Stimulated activated CD4-positive, alpha-beta T cell treated with anti-CD3 and anti-CD28 coated beads, Interleukin-1b, Interleukin-23, amount 100 ng/mL, for 24 hours (primary cell): ENCODE results near the gene CSNK2A1.
"Not testable (repeated sequence)": the region's sequence is repeated elsewhere in the genome, so short reads cannot be mapped to it uniquely, and the experiment has no call there.

Experiments
- DNase-seq, 4 experiments: peaks; one replicate each; pipeline ENCODE4 v3.0.0-alpha.2; 2020; ENCODE audit warnings: low read depth in 4 of 4, low spot score in 1 of 4

CSNK2A1 gene

DNA sequence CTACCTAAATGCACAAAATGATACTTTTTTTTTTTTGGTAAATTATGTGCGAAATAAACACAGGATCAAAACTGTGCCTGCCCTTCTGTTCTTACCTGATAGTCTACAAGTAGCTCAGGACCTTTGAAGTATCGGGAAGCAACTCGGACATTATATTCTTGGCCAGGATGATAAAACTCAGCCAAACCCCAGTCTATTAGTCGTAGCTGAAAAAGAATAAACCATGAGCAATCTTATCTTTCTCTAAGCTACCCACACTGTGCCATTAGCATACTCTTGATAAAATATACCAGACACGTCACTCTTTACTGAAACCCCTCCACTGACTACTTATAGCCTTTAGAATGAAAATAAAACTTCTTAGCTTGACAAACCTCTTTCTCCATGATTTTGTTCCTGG lies 51.4 kb downstream of the CSNK2A1 start:
- DNase-seq, result no peak

DNA sequence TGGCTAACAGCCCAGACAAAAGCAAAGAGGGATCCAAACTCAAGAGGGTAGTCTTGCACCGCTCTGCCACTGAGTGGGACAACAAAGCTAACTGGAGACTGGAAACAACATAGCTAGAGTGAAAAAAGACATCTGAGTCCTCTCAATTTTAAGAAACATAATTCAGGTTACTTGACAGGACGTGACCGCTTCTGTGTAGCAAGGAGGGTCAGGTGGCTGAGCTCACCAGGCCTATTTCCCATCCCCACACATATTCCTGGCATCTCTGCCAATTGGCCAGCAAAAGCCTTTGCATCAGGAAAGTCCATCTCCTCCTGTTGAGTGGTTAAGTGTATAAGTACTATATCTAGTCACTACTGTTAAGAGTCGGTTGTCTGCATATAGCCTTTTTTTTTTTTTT lies 55.9 kb downstream of the CSNK2A1 start:
- DNase-seq, result no peak

DNA sequence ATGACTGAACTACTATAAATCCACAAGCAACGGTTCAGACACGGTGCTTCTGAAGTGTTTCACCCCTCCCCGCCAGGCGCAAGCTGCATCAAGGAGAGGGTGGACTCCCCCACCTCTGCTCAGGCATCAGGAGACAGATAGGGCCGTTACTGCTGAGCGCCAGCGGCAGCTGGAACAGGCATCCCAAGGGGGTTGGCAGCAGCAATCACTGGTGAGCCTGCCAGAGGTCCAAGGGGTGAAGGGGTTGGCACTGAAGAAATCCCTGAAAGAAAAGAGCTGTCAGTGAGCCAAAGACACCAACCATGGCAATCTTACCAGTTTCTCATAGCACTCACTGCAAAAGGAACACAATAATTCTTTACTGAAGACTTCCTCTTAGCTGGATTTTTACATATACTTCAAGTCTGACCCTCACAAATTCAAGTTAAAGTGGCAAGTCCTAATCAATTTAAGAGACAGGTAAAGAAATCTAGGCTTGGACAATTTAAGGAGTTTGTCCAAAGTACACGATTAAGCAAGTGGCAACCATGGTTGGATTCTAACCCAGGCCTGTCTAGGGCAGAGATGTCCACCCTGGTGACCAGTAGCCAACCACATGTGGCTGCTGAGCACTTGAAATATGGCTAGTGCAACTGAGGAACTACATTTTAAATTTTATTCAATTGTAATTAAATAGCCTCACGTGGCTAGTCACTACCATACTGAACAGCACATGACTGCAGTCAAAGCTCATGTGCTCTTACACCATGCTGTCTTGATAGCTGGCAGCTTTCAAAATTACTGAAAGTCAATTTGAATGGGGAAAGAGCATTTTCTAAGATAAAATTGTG lies 59.6 kb downstream of the CSNK2A1 start:
- DNase-seq, result no peak

DNA sequence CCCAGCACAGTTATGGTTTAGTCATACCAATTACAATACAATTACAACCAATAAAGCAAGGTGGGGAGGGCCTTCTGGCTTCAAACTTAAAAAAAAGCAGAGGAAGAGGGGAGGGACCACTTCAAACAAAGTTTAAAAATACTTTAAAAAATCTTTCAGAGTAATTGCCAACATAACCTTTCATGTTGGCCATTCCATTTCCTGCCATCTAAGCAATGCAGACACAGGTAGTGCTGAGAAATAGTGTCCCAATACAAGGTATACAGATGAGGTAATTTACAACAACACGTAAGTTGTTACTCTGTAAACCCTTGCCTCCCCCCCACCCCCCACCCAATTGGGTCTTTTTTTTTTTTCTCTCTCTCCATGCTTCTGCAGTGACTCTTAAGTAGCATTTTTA lies 62.4 kb downstream of the CSNK2A1 start:
- no peak for DNase-seq

DNA sequence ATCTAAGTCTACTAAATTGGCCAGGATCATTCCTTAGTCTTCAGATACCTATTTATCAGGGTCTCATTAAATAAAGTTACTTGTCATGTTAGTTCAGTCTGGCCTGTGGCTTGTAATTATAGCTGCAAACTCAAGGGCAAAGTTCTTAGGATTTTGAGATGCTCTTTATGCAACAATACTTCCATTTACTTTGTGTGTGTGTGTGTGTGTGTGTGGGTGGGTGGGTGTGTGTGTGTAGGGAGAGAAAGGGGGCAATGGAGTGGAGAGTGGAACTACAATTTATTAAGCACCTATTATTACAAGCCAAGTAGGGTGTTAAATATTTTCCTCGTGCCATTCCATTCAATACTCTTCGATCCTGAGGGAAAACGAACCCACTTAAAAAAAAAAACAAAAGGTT lies 63.5 kb downstream of the CSNK2A1 start:
- DNase-seq, result no peak

DNA sequence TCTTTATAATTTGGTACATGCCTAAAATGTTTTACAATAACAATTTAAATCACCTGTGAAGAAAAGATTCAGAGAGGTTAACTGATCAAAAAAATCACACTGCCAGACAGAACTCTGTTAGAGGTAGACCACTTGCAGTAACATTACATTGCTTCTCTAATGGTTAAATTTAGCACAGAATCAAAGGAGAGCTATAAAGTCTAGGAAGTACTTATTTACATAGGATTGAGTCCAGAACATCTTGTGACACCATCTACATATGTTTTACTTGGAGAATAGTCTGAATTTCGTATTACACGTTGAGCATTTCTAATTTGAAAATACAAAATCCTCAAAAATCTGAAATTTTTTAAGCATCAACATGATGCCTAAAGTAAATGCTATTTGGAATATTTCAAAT lies 64.1 kb downstream of the CSNK2A1 start:
- no peak for DNase-seq

DNA sequence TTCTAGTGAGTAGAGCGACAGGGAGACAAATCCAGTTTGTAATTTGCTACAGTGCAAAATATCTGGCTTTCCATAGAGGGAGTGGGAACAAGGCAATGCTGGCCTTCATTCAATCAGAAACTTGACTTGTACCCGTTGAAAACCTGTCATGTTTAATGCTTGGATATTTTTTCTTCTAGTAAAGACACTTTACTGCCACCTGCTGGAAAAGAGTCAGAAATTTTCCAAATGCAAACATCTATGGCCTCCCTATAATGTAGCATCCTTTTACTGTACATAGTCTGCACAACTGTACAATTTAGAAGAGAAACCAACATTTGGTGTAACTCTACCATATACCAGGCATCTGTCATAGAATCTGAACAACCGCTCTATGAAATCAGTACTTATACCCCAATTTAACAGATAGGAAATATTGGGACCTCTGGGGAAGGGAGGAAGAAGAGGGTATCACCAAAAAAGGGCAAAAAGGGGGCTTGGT lies 64.6 kb downstream of the CSNK2A1 start:
- DNase-seq, result no peak

DNA sequence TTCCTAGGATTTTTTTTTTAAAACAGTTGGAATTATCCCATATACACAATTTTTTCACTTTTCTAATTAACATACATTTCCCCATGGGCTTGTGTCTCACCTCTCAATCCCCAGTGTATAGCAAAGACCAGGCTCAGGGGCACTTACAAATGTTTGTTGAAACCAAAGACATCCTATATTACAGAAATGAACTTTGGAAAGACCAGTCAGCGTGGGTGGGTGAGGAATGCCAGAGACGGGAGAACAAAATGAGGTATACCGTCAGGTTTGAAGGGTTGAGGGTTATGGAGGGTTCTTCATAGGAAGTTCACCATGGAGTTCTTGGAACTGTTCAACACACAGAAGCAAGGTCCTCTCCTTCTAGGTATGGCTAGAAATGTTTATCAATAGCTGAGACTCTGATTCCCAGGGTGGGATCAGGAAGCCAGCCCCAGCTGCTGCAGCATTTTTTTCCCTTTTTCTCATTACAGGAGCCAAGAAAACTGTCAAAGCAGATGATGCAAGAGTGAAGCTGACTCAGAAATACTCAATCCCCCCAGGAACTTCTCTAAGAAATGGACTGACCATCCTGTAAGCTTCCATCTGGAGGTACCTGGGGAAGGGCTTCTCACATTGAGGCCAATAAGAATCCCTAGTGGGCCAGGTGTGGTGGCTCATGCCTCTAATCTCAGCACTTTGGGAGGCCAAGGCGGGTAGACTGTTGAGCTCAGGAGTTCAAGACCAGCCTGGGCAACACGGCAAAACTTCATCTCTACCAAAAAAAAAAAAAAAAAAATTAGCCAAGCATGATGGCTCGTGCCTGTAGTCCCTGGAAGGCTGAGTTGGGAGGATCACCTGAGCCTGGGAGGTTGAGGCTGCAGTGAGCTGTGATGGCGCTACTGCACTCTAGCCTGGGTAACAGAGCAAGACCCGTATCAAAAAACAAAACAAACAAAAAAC lies 65.3 kb downstream of the CSNK2A1 start:
- DNase-seq, result no peak

DNA sequence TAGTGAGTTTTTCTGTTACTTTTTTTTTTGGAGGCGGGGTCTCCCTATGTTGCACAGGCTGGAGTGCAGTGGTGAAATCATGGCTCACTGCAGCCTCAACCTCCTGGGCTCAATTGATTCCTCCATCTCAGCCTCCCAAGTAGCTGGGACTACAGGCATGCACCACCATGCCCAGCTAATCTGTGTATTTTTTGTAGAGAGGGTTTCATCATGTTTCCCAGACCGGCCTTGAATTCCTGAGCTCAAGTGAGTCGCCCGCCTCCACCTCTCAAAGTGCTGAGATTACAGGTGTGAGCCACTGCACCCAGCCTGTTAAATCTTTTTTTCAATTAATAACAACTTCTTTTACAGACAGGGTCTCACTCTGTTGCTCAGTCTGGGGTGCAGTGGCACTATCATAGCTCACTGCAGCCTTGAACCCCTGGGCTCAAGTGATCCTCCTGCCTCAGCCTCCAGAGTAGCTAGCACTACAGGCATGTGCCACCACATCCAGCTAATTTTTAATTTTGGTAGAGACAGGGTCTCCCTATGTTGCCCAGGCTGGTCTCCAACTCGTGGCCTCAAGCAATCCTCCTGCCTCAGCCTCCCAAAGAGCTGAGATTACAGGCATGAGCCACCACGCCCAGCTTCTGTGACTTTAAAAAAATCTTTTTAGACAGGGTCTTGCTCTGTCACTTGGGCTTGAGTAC lies 66.9 kb downstream of the CSNK2A1 start:
- DNase-seq, result not testable (repeated sequence)

DNA sequence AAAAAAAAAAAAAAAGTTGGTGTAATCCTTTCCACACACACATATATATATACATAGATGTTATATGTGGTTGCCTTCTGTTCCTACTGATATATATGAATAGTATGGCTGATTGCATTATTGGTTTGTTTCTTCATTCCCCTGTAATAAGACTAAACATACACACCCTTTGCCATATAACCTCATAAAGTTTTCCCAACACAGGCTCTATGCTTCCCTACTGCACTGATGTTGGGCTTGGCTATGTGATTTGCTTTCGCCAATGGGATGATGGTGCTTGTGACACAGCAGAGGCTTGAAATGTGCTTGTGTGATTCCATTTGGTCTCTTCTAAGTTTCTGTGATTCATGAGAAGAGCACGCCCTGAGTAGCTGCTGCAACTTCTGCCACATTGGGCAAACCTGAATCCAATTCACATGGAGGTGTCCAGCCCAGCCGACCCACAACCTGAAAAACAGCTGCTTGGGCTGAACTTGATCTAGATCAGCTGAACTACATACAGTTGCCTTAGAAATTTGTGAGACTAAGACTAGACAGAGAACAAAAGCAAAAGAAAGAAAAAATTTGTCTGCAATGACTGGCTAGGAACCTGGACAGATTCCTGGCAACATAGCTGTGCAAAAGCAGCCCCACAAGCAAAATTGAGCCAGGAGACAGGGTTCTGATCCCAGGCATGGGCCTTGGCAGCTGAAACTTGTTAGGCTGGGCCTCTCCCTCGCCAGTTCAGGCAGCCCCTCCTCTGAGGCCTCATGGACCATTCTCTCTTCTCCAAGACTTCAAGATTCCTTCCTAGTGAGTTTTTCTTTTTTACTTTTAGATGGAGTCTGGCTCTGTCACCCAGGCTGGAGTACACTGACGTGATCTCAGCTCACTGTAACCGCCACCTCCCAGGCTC lies 67.9 kb downstream of the CSNK2A1 start:
- no peak for DNase-seq

DNA sequence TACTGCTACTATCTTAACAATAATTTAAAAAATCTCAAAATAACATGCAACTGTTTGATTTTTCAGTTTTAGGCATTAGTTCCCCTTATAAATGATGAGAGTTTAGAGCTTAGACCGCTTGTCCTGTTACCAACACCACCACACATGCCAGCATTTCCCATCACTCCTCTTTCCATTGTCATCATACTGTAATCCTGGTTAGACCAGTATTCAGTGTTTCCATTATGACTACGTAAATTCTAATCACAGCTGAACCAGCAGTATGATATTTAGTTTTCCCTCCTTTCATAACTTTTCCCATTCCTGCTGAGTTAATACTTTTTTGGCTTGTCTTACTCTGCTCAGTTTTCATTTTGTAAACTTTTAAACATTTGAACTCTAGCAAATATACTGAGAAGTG lies 69.0 kb downstream of the CSNK2A1 start:
- DNase-seq, result no peak

DNA sequence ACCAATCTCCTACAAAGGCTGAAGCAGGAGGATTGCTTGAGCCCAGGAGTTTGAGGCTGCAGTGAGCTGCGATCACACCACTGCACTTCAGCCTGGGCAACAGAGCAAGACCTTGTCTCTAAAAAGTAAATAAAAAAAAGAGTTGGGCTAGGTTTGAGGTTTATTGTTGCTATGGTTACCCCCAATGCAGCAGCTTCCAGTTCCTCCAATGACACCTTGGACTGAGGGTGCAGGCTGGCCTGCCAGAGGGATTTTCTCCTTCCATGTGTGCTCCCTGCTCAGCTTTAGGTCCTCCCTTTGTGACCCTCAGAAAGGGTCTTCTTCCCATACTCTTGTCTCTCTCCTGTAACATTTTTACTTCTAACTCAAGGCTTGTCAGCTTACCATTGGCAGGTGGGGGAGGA lies 70.7 kb downstream of the CSNK2A1 start:
- DNase-seq, result no peak

DNA sequence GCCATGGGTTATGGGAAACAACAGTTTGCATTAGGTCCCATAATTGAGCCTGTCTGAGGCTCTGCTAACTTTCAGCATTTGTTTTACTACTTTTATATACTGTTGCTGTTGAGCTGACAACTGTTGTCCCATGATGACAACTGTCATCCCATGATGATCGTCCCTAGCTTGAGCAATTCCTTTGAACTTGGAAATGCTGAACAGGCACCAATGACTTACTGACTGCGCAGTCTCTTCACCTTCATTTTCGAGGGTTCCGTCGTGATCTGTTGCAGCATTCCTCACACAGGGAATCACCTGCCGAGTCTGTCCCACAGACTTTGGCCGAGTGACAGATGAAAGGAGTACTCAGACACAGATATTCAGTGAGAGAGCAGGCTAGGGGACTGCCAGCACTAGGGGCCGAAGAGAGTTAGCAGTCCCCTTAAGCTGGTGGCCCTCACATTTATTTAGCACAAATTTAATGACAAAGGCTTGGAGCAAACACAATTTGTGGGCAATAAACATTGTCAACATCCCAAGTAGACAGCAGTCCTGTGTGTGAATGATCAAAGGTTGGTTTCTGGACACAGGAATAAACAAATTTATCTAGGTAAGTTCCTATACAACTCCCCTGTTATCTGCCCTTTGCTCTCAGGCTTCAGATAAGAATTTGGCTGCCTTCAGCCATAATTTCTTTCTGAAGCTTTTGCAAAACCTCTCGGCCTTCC lies 71.3 kb downstream of the CSNK2A1 start:
- no peak for DNase-seq

DNA sequence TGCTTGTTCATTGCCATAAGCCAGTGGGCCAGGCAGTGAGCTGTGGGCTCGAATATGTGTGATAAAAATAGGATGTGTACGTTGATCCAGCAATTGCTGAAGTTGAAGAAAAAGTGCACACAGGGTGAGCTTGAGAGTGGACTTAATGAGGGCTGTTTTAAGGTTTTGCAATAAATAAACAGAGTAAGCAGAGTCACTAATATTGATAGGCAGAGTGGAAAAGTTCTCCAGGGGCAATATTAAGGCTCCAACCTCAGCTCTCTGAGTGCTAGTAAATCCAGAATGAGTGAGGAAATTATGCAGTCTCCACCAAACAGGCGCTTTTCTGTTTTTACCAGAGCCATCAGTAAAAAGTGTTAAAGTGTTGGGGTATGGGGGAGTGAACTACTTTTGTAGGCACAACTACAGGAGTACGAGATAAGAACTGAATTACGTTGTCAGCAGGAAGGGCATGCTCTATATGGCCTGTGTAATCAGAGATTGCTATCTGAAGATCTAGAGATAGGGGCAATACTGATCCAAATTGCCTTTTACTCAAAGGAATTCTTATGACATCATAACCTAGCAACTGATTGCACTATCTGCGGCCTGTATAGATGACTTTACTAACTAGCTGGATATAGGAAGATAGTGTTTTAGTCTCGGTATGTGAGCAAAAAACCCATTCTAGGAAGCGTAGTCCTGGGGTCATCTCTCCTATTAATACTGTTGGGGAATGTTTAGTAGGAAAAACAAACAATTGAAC lies 73.7 kb downstream of the CSNK2A1 start:
- DNase-seq, result no peak

DNA sequence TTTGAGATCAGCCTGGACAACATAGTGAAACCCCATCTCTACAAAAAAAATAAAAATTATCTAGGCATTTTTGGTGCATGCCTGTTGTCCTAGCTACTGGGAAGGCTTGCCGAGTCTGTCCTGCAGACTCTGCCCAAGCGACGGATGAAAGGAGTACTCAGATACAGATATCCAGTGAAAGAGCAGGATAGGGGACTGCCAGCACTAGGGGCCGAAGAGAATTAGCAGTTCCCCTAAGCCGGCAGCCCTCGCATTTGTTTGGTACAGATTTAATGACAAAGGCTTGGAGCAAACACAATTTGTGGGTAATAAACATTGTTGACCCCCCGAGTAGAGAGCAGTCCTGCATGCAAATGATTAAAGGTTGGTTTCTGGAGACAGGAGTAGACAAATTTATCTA lies 75.8 kb downstream of the CSNK2A1 start:
- no peak for DNase-seq

DNA sequence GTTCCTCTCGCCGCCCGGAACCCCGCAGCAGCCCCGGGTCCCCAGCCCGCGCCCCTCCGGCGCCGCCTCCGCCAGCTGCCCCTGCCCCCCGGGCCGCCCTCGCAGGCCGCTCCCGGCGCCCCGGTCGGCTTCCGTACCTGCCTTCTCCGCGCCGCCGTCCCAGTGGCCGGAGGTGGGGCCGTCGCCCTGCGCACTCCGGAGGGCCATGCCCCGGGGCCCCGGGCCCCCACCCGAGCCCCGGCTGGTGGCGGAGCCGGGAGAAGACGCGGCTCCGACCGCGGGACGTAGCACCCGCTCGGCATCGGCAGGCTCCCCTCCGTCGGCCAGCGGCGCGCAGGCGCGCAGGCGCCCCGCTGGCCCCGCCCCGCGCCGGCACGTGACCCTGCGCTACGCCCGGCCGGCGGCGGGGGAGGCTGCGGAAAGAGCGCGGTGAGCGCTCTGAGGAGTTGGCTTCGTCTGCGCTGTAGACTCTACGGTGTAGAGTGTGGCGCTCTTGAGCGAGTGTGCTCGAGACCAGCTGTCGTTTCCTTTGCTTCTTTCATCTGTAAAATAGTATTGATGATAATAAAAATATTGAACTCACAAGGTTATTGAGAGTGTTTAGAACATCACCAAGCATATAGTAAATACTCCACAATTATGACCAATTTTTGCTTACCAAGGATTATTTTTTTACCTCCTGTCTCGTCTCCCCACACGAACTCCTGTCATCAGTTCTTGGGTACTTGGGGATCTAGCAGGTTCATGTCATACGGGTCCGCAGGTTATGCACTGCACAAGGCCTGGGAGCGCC lies 81.2 kb downstream of the CSNK2A1 start, which contains the start of gene TBC1D20:
Gene TBC1D20 (minus strand): TSS at position 335 of the 793 bp plus-strand sequence. CDS start 128 bp downstream, at position 207.
- DNase-seq, result peak; percentile 71 to 77 (median 74)

DNA sequence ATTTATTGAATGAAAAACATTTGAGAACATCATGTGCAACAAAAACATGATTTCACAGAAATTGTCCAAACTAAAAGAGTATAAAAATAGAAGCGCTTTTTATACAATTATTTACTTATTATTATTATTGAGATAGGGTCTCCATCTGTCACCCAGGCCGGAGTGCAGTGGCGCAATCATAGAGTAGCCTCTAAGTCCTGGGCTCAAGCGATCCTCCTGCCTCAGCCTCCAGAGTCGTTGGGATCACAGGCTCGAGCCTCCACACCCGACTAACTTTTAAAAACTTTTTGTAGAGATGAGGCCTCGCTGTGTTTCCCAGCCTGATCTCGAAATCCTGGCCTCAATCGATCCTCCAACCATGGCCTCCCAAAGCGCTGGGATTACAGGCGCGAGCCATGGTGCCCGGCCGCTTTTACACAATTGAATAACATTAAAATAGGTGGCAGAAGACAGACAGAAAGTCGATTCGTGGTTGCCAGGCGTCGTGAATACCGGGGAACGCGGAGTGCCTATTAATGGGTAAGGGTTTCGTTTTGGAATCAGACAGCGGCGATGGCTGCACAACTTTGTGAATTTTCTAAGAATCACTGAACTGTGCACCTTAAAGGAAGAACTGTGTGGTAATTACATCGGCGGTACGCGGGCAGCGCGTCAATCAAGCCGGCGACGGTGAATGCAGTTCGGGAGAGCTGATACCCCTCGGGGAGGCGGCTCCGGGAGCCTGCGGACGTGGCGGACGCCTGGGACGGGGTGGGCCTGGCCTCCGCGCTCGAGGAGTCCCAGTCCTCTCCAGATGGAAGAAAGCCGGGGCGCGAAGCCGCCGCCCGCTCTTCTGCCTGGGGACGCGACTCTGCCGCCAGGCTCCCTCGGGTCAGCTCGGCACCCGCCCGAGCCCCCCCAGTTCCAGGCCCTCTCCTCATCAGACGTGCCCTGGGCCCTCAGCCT lies 82.1 kb downstream of the CSNK2A1 start:
- DNase-seq, result peak in 3 of 4 experiments; percentile 22 to 44 (median 25)
